Measurements from ENCODE around the gene PLCD4. TPM values are rescaled to one million over a fixed set of nuclear protein-coding genes. Genes with fewer than 3 reads are reported as not detected.
A peak's percentile ranks its signal among the peaks of the same experiment; 100 is the strongest.

Gene PLCD4
- total RNA-seq, 2 experiments from 2014 or later: 0.18 to 0.83 TPM

DNA sequence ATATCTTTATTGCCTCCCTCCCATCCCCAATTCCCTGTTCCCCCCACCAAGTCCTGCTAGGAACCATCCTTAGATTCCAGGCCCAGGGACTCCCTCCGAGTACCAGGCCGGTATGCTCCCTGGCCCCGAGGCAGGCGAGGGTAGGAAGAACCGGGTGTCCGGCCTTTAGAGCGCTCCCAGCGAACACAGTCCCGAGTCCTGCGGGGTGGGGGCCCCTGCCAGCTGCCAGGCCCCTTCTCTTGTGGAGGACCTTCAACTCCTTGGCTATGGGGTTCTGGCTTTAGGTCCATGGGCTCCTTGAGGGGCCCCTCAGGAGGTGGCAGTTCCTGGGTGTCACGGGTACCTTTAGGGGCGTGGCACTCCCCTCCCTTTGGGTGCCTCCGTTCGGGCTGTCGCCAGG is 56.2 kb downstream of the PLCD4 start:
- no peak overlapping the region for H3K4me3 Mint-ChIP-seq
- intact Hi-C loops (cut with DNase I, micrococcal nuclease): no loop called here
- POLR2A ChIA-PET: no interaction called here
- no peaks in the 10 kb centered on the region for H3K27me3 Mint-ChIP-seq
- no peak for ATAC-seq
- H3K36me3 Mint-ChIP-seq (ENCODE audit: low read depth): peaks cover 41% of the 10 kb centered on the region
- no peaks in the 10 kb centered on the region for H3K9me3 Mint-ChIP-seq (ENCODE audit: low read depth)
- CTCF ChIA-PET: no interaction called here
- no peak for DNase-seq
- H3K27ac Mint-ChIP-seq: no peak overlapping the region
- peaks cover 18% of the 10 kb centered on the region for H3K4me1 Mint-ChIP-seq

- DNase-seq (no peak), ATAC-seq (no peak)
- H3K27me3 Mint-ChIP-seq: no peaks in the 10 kb centered on the region
- POLR2A ChIA-PET: no interaction called here
- no peaks in the 10 kb centered on the region for H3K9me3 Mint-ChIP-seq (ENCODE audit: low read depth)
- H3K4me1 Mint-ChIP-seq: peaks cover 16% of the 10 kb centered on the region
- H3K4me3 Mint-ChIP-seq: no peak overlapping the region
- no peak overlapping the region for H3K27ac Mint-ChIP-seq
- intact Hi-C loops (cut with DNase I, micrococcal nuclease): no loop called here
- CTCF ChIA-PET: interaction anchor here (1.0 kb wide), 1 partner anchor 16 kb away, joined by 3 read pairs; no protein-coding TSS in a partner anchor
- peaks cover 38% of the 10 kb centered on the region for H3K36me3 Mint-ChIP-seq (ENCODE audit: low read depth)
Measured at GRCh38 chr2:218664653-218665052, 57.0 kb downstream of the PLCD4 start.

GRCh38 chr2:218671097-218671653 is 63.5 kb downstream of the PLCD4 start:
- no peaks in the 10 kb centered on the region for H3K9me3 Mint-ChIP-seq (ENCODE audit: low read depth)
- ChIA-PET CTCF (interaction anchor here (0.6 to 5.9 kb wide), 11 partner anchors 12 to 587 kb away, joined by 3 to 33 read pairs (median 4); partner anchors contain the start of genes AAMP, BCS1L, PNKD and ZNF142), POLR2A (interaction anchor here (0.6 to 1.9 kb wide), 4 partner anchors 12 to 221 kb away, joined by 3 to 17 read pairs (median 6); partner anchors contain the start of genes BCS1L, TTLL4 and ZNF142)
- H3K27ac Mint-ChIP-seq: peak overlapping the region; percentile 87
- peaks cover 5% of the 10 kb centered on the region for H3K36me3 Mint-ChIP-seq (ENCODE audit: low read depth)
- peak; percentile 10 for ATAC-seq
- H3K4me1 Mint-ChIP-seq: peaks cover 22% of the 10 kb centered on the region
- no peak for DNase-seq
- H3K27me3 Mint-ChIP-seq: no peaks in the 10 kb centered on the region
- intact Hi-C loops (cut with DNase I, micrococcal nuclease): loop anchor here in 1 of 2 experiments (1.0 to 5.0 kb wide), 4 partner anchors 176 to 379 kb away; partner anchors contain the start of gene TMBIM1
- peak overlapping the region; percentile 95 for H3K4me3 Mint-ChIP-seq

DNA sequence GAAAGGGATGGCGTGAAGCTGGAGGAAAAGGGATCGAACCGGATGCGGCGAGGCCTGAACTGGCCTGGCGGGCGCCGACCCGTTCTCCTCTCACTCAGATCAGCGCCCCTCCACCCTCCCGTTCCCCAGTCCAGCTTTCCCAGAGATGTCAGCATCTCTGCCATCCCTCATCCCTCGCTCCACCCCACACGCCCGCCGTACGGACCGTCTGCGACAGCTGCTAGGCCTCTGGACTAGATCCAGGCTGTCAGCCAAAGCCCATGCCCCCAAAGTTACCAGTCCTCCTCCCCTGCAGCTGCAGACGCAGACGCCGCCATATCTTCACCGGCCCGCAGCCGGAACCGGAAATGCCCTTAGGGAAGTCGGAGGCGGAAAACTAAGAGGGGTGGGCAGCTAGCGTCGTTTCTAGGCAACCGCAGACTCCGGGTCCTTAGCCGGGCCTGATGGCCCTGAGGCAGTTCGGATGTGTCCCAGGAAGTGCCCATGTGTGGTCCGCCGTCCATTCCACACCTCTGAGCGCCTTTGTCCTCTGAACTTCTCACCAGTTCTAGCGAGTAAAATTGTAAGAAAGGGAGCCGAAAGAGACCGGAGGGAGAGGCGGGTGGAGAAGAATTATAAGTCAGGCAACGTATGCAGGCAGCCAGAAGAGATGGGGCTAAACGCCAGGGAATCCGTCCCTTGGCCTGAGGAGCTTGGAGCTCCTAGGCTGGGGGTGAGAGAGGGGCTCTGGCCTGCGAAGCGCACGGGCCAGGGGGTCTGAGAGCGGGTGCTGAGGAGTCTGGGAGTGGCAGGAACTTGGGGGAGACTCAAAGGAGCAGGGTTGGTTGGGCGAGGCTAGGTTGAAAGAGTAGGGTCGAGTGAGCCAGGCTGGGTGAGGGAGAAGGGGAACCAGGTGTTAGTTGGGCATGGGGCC is 64.2 kb downstream of the PLCD4 start, which contains the start of the genes RNF25 and STK36:
RNF25 (minus strand) TSS at position 349 of the 913 bp plus-strand sequence; CDS start at position 317, 32 bp downstream.
STK36 (plus strand) TSS at position 433 of the 913 bp plus-strand sequence. CDS start 744 bp downstream, outside the sequence.
- peak; percentile 90 for DNase-seq
- ChIA-PET POLR2A (interaction anchor here (0.9 to 1.9 kb wide), 4 partner anchors 12 to 39 kb away, joined by 3 to 17 read pairs (median 6); partner anchors contain the start of genes BCS1L, TTLL4 and ZNF142), CTCF (interaction anchor here (0.6 to 5.9 kb wide), 14 partner anchors 13 to 401 kb away, joined by 3 to 33 read pairs (median 4); partner anchors contain the start of genes AAMP, BCS1L, PNKD and ZNF142)
- Mint-ChIP-seq H3K27me3 (no peaks in the 10 kb centered on the region), H3K27ac (peak within 1 kb of the TSS; percentile 87), H3K4me3 (peak within 1 kb of the TSS; percentile 95), H3K36me3 (ENCODE audit: low read depth) (peaks cover 5% of the 10 kb centered on the region), H3K4me1 (peaks cover 22% of the 10 kb centered on the region), H3K9me3 (ENCODE audit: low read depth) (no peaks in the 10 kb centered on the region)
- intact Hi-C loops (cut with DNase I, micrococcal nuclease): loop anchor here (1.0 to 5.0 kb wide), 7 partner anchors 13 to 380 kb away; partner anchors contain the start of genes BCS1L (in 2 of the 2), ZNF142 (in 2 of the 2), CNOT9 (in 1 of the 2) and TMBIM1 (in 1 of the 2)
- ATAC-seq: peak; percentile 98

DNA sequence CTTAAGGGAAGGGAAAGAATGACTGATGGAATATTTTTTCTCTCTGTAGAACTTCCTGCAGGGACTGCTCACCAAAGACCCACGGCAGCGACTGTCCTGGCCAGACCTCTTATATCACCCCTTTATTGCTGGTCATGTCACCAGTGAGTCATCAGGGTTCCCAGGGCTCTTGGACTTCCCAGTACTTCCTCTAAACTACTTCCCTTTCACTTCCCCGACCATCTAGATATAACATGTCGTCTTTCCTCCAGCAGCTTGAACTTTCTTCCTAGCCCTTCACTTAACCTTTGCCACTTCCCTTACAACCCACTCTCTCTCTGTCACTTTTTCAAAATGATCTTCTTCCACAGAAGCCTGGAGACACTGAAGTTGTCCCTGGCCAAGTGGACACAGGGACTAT is 71.4 kb downstream of the PLCD4 start:
- Mint-ChIP-seq H3K36me3 (ENCODE audit: low read depth) (peaks cover 4% of the 10 kb centered on the region), H3K27ac (no peak overlapping the region)

DNA sequence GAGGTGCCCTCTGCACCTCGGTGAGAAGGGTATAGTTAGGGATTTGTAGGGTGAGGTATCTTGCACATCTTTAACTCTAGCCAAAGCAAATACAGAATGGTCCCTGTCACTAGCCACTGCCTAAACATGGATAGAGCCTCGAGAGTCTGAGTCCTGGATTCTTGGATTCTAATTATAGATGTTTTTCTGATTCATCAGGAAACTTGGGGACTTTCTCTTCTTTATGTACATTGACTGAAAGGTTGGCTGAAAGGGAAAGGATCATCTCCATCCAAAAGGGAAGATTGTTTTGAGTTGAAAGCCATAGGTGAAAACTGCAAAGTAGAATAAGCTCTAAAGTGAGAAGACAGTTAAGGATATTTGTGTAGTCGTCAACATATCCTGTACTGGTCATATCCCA is 72.4 kb downstream of the PLCD4 start:
- Mint-ChIP-seq H3K27ac (no peak overlapping the region), H3K4me1 (no peaks in the 10 kb centered on the region), H3K9me3 (ENCODE audit: low read depth) (no peaks in the 10 kb centered on the region), H3K36me3 (ENCODE audit: low read depth) (peaks cover 4% of the 10 kb centered on the region), H3K27me3 (no peaks in the 10 kb centered on the region), H3K4me3 (no peak overlapping the region)
- intact Hi-C loops (cut with DNase I, micrococcal nuclease): no loop called here
- CTCF ChIA-PET: no interaction called here
- POLR2A ChIA-PET: no interaction called here
- ATAC-seq (no peak), DNase-seq (no peak)

More for the DNA sequence above, 71.4 kb downstream of the PLCD4 start:
- intact Hi-C loops (cut with DNase I, micrococcal nuclease): no loop called here
- DNase-seq (no peak), ATAC-seq (no peak)
- Mint-ChIP-seq H3K9me3 (ENCODE audit: low read depth) (no peaks in the 10 kb centered on the region), H3K4me3 (no peak overlapping the region), H3K27me3 (no peaks in the 10 kb centered on the region), H3K4me1 (no peaks in the 10 kb centered on the region)
- ChIA-PET POLR2A (no interaction called here), CTCF (interaction anchor here (0.7 kb wide), 1 partner anchor 84 kb away, joined by 3 read pairs; no protein-coding TSS in a partner anchor)

Other genes with a start within 250 kb of the PLCD4 start
- gene SLC11A1, start 225.6 kb upstream of the PLCD4 start, total RNA-seq: under 1 TPM; 0.05 to 0.09 TPM
- 10 to 100 TPM; 57.7 to 65.4 TPM for gene CTDSP1, start 208.0 kb upstream of the PLCD4 start, total RNA-seq
- gene VIL1, start 188.8 kb upstream of the PLCD4 start, total RNA-seq: not detected
- 10 to 100 TPM; 42.5 to 46.8 TPM for gene USP37, start 39.5 kb upstream of the PLCD4 start, total RNA-seq
- gene CNOT9, start 39.1 kb upstream of the PLCD4 start, total RNA-seq: 100 to 1,000 TPM; 100 to 105 TPM
- gene ZNF142, start 51.7 kb downstream of the PLCD4 start, total RNA-seq: 10 to 100 TPM; 31.5 to 42.4 TPM
- 10 to 100 TPM; 74.3 to 92.3 TPM for gene BCS1L, start 51.8 kb downstream of the PLCD4 start, total RNA-seq
- 10 to 100 TPM; 14.1 to 29.2 TPM for gene RNF25, start 64.1 kb downstream of the PLCD4 start, total RNA-seq
- 10 to 100 TPM; 13.1 to 19.3 TPM for gene STK36, start 64.2 kb downstream of the PLCD4 start, total RNA-seq
- 10 to 100 TPM; 33.7 to 46.6 TPM for gene TTLL4, start 102.9 kb downstream of the PLCD4 start, total RNA-seq
- gene CYP27A1, start 174.2 kb downstream of the PLCD4 start, total RNA-seq: under 1 TPM; 0.12 to 0.16 TPM
- not detected for gene PRKAG3, start 223.9 kb downstream of the PLCD4 start, total RNA-seq